SU-DHL-6 (cell line): ENCODE measurements around the gene ZNF276.

Experiments
- EZH2phosphoT487 ChIP-seq: fragments of 200-600 bp; sonication (generic), shearing (Covaris generic); conservative IDR thresholded peaks from 2 replicates; pipeline ENCODE4 v1.6.1; 2018; ENCODE audit warnings: mild to moderate bottlenecking, antibody characterized with exemption, low read length, moderate library complexity, mixed read lengths
- TF ChIP-seq, protein P1 (sequence below): fragments of 200-600 bp; sonication (generic); IDR thresholded peaks from one replicate; pipeline ENCODE4 v1.5.1; 2017; ENCODE audit warnings: antibody characterized with exemption, mild to moderate bottlenecking, low read length, moderate library complexity; ENCODE audit not compliant: insufficient read depth, poor library complexity, severe bottlenecking

- TF ChIP-seq, protein P1, sequence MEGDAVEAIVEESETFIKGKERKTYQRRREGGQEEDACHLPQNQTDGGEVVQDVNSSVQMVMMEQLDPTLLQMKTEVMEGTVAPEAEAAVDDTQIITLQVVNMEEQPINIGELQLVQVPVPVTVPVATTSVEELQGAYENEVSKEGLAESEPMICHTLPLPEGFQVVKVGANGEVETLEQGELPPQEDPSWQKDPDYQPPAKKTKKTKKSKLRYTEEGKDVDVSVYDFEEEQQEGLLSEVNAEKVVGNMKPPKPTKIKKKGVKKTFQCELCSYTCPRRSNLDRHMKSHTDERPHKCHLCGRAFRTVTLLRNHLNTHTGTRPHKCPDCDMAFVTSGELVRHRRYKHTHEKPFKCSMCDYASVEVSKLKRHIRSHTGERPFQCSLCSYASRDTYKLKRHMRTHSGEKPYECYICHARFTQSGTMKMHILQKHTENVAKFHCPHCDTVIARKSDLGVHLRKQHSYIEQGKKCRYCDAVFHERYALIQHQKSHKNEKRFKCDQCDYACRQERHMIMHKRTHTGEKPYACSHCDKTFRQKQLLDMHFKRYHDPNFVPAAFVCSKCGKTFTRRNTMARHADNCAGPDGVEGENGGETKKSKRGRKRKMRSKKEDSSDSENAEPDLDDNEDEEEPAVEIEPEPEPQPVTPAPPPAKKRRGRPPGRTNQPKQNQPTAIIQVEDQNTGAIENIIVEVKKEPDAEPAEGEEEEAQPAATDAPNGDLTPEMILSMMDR, result no peak
- no peak for TF ChIP-seq EZH2phosphoT487
Measured at GRCh38 chr16:89722392-89723278, 1.3 kb downstream of the ZNF276 start.
